HTERT RPE-1 (cell line): ENCODE measurements around the gene CFAP74.

Experiments
- in situ Hi-C: fragments of 300-500 bp; cut with MboI; formaldehyde crosslinking; loops from 4 replicates; pipeline ENCODE4 v1.14.3; 2020; ENCODE audit warnings: low sequenced_read_pairs

CFAP74 gene

GRCh38 chr1:1969953-1970716, 33.5 kb downstream of the CFAP74 start:
- in situ Hi-C loops = no loop called here

GRCh38 chr1:1969505-1969900, 34.1 kb downstream of the CFAP74 start:
- in situ Hi-C loops = no loop called here

- in situ Hi-C loops = no loop called here
Observed at GRCh38 chr1:1968767-1969504, 34.6 kb downstream of the CFAP74 start.

GRCh38 chr1:1967879-1968278, 35.7 kb downstream of the CFAP74 start:
- in situ Hi-C loops = no loop called here

- in situ Hi-C loops = no loop called here
Observed at GRCh38 chr1:1967151-1967550, 36.4 kb downstream of the CFAP74 start.

- in situ Hi-C loops = no loop called here
Observed at GRCh38 chr1:1966071-1966740, 37.4 kb downstream of the CFAP74 start.

- in situ Hi-C loops = no loop called here
Observed at GRCh38 chr1:1965546-1965945, 38.0 kb downstream of the CFAP74 start.

GRCh38 chr1:1964811-1965210, 38.8 kb downstream of the CFAP74 start:
- in situ Hi-C loops = no loop called here

GRCh38 chr1:1963570-1963969, 40.0 kb downstream of the CFAP74 start:
- in situ Hi-C loops = no loop called here

GRCh38 chr1:1962752-1963151, 40.8 kb downstream of the CFAP74 start:
- in situ Hi-C loops = no loop called here

- in situ Hi-C loops = no loop called here
Observed at GRCh38 chr1:1960480-1961196, 42.9 kb downstream of the CFAP74 start.

- in situ Hi-C loops = no loop called here
Observed at GRCh38 chr1:1959840-1960479, 43.6 kb downstream of the CFAP74 start.

- in situ Hi-C loops = no loop called here
Observed at GRCh38 chr1:1959459-1959839, 44.1 kb downstream of the CFAP74 start.

- in situ Hi-C loops = no loop called here
Observed at GRCh38 chr1:1958071-1958541, 45.5 kb downstream of the CFAP74 start.

- in situ Hi-C loops = no loop called here
Observed at GRCh38 chr1:1957533-1957961, 46.0 kb downstream of the CFAP74 start.

GRCh38 chr1:1956586-1957532, 46.7 kb downstream of the CFAP74 start:
- in situ Hi-C loops = no loop called here

- in situ Hi-C loops = no loop called here
Observed at GRCh38 chr1:1956101-1956500, 47.5 kb downstream of the CFAP74 start.

GRCh38 chr1:1955621-1956094, 47.9 kb downstream of the CFAP74 start:
- in situ Hi-C loops = no loop called here

GRCh38 chr1:1954831-1955441, 48.6 kb downstream of the CFAP74 start:
- in situ Hi-C loops = no loop called here
